DND-41 (cell line): Measurements from ENCODE around the gene FBXW11.
"Not testable (repeated sequence)": the region's sequence is repeated elsewhere in the genome, so short reads cannot be mapped to it uniquely, and the experiment has no call there.

Source experiments
- EZH2 ChIP-seq: IDR thresholded peaks from 3 replicates; pipeline ENCODE4 v1.6.1; 2012; ENCODE audit warnings: borderline replicate concordance, low read depth, mild to moderate bottlenecking, moderate library complexity, low read length, inconsistent platforms; ENCODE audit not compliant: severe bottlenecking
- TF ChIP-seq, protein P1 (sequence below): IDR thresholded peaks from 2 replicates; pipeline ENCODE4 v1.5.1; 2012; ENCODE audit warnings: borderline replicate concordance, low read length, moderate library complexity, mild to moderate bottlenecking; ENCODE audit not compliant: poor library complexity, severe bottlenecking; ENCODE audit errors: extremely low read depth

DNA sequence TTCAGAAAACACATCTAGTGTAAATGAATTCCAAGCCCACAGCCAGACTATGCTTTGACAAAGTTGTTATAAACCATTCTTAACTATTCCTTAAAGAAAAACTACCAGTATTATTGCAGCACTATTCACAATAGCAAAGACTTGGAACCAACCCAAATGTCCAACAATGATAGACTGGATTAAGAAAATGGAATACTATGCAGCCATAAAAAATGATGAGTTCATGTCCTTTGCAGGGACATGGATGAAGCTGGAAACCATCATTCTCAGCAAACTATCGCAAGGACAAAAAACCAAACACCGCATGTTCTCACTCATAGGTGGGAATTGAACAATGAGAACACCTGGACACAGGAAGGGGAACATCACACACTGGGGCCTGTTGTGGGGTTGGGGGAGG, 120.4 kb downstream of the FBXW11 start:
- TF ChIP-seq, protein P1, sequence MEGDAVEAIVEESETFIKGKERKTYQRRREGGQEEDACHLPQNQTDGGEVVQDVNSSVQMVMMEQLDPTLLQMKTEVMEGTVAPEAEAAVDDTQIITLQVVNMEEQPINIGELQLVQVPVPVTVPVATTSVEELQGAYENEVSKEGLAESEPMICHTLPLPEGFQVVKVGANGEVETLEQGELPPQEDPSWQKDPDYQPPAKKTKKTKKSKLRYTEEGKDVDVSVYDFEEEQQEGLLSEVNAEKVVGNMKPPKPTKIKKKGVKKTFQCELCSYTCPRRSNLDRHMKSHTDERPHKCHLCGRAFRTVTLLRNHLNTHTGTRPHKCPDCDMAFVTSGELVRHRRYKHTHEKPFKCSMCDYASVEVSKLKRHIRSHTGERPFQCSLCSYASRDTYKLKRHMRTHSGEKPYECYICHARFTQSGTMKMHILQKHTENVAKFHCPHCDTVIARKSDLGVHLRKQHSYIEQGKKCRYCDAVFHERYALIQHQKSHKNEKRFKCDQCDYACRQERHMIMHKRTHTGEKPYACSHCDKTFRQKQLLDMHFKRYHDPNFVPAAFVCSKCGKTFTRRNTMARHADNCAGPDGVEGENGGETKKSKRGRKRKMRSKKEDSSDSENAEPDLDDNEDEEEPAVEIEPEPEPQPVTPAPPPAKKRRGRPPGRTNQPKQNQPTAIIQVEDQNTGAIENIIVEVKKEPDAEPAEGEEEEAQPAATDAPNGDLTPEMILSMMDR: not testable (repeated sequence)
- not testable (repeated sequence) for TF ChIP-seq EZH2
